WTC11 (cell line): ENCODE data around the gene LUC7L3. TPM values are rescaled to one million over a fixed set of nuclear protein-coding genes. Genes with fewer than 3 reads are reported as not detected.
A peak's percentile ranks its signal among the peaks of the same experiment; 100 is the strongest.

Experiments
- ATAC-seq: fragments of 200-7000 bp; cut with Tn5 transposase; 2 replicates; pipeline ENCODE4 v1.10.0; 2021; ENCODE audit warnings: mild to moderate bottlenecking, moderate library complexity
- CTCF ChIA-PET: fragments of 300-600 bp; sonication (Branson Sonifier 250); formaldehyde crosslinking; loops from one replicate; lab custom pipeline; 2021; ENCODE audit warnings: antibody characterized with exemption; lab: Charles Lee
- POLR2A ChIA-PET: fragments of 350-600 bp; sonication (Branson Sonifier 250); formaldehyde crosslinking; loops from one replicate; lab custom pipeline; 2021; ENCODE audit warnings: antibody characterized with exemption; lab: Charles Lee
- DNase-seq: peaks from one replicate; pipeline ENCODE4 v3.0.0; 2021; ENCODE audit warnings: low spot score
- H3K27ac Mint-ChIP-seq: 2 replicates; pipeline ENCODE4 v1.8.0; 2021; ENCODE audit warnings: mixed read lengths
- H3K27me3 Mint-ChIP-seq: 2 replicates; pipeline ENCODE4 v1.8.0; 2021; ENCODE audit warnings: low read depth, mild to moderate bottlenecking, moderate library complexity, mixed read lengths
- H3K36me3 Mint-ChIP-seq: 2 replicates; pipeline ENCODE4 v1.8.0; 2021; ENCODE audit warnings: mixed read lengths
- H3K4me1 Mint-ChIP-seq: 2 replicates; pipeline ENCODE4 v1.8.0; 2022; ENCODE audit warnings: mixed read lengths
- H3K4me3 Mint-ChIP-seq: 2 replicates; pipeline ENCODE4 v1.8.0; 2021; ENCODE audit warnings: mild to moderate bottlenecking, moderate library complexity, mixed read lengths
- H3K9me3 Mint-ChIP-seq: 2 replicates; pipeline ENCODE4 v1.8.0; 2021; ENCODE audit warnings: mixed read lengths
- ARID4B ChIP-seq: sonication (generic); formaldehyde crosslinking; IDR thresholded peaks from 2 replicates; pipeline ENCODE4 v1.8.0; 2023; ENCODE audit warnings: missing genetic modification reagents, mild to moderate bottlenecking, borderline replicate concordance
- ATF1 ChIP-seq: sonication (generic); formaldehyde crosslinking; IDR thresholded peaks from 2 replicates; pipeline ENCODE4 v1.8.1; 2023; ENCODE audit warnings: mild to moderate bottlenecking, moderate library complexity, missing genetic modification reagents
- ATF2 ChIP-seq: sonication (generic); formaldehyde crosslinking; IDR thresholded peaks from 2 replicates; pipeline ENCODE4 v1.8.1; 2022; ENCODE audit warnings: low read depth, missing genetic modification reagents, borderline replicate concordance
- CBFB ChIP-seq: sonication (generic); formaldehyde crosslinking; IDR thresholded peaks from 2 replicates; pipeline ENCODE4 v1.8.1; 2022; ENCODE audit warnings: mild to moderate bottlenecking, low read depth, missing genetic modification reagents
- CDX4 ChIP-seq: fragments of 250-450 bp; sonication (Bioruptor Pico); IDR thresholded peaks from 2 replicates; pipeline ENCODE4 v1.9.0; 2021; ENCODE audit warnings: moderate library complexity, mild to moderate bottlenecking, inconsistent platforms, borderline replicate concordance
- CREB1 ChIP-seq: sonication (generic); formaldehyde crosslinking; IDR thresholded peaks from 2 replicates; pipeline ENCODE4 v1.8.0; 2023; ENCODE audit warnings: mild to moderate bottlenecking, missing genetic modification reagents
- E2F1 ChIP-seq: sonication (generic); formaldehyde crosslinking; IDR thresholded peaks from 2 replicates; pipeline ENCODE4 v1.8.0; 2022; ENCODE audit warnings: mild to moderate bottlenecking, missing genetic modification reagents
- HMGA2 ChIP-seq: fragments of 250-450 bp; sonication (Bioruptor Pico); IDR thresholded peaks from 2 replicates; pipeline ENCODE4 v1.4.0; 2021; ENCODE audit warnings: mild to moderate bottlenecking, moderate library complexity
- JAZF1 ChIP-seq: fragments of 250-450 bp; sonication (Bioruptor Pico); IDR thresholded peaks from 2 replicates; pipeline ENCODE4 v1.9.0; 2021; ENCODE audit warnings: moderate library complexity, mild to moderate bottlenecking, inconsistent platforms
- MXD4 ChIP-seq: fragments of 250-450 bp; sonication (Bioruptor Pico); IDR thresholded peaks from 2 replicates; pipeline ENCODE4 v1.8.0; 2021; ENCODE audit warnings: mild to moderate bottlenecking, moderate library complexity, borderline replicate concordance
- PRDM15 ChIP-seq: sonication (generic); formaldehyde crosslinking; IDR thresholded peaks from 2 replicates; pipeline ENCODE4 v1.8.0; 2022; ENCODE audit warnings: missing genetic modification reagents
- PREB ChIP-seq: sonication (generic); formaldehyde crosslinking; IDR thresholded peaks from 2 replicates; pipeline ENCODE4 v1.8.1; 2022; ENCODE audit warnings: mild to moderate bottlenecking, missing genetic modification reagents, moderate library complexity, borderline replicate concordance
- RORB ChIP-seq: fragments of 250-450 bp; sonication (Bioruptor Pico); IDR thresholded peaks from 2 replicates; pipeline ENCODE4 v1.9.0; 2021; ENCODE audit warnings: mild to moderate bottlenecking
- ZBTB21 ChIP-seq: sonication (generic); formaldehyde crosslinking; IDR thresholded peaks from 2 replicates; pipeline ENCODE4 v1.8.1; 2023; ENCODE audit warnings: mild to moderate bottlenecking, missing genetic modification reagents, borderline replicate concordance
- ZNF396 ChIP-seq: fragments of 250-450 bp; sonication (Bioruptor Pico); IDR thresholded peaks from 2 replicates; pipeline ENCODE4 v1.8.0; 2021; ENCODE audit warnings: mild to moderate bottlenecking, moderate library complexity, borderline replicate concordance
- ZNF425 ChIP-seq: fragments of 250-450 bp; sonication (Bioruptor Pico); conservative IDR thresholded peaks from 2 replicates; pipeline ENCODE4 v1.9.0; 2021; ENCODE audit warnings: mild to moderate bottlenecking
- total RNA-seq: library from RNA; stranded (reverse); gene quantifications from 3 replicates; pipeline ENCODE4 v1.2.3, GENCODE V29; 2021

The LUC7L3 gene
- total RNA-seq, 1 experiment from 2014 or later = 190 TPM

GRCh38 chr17:50768346-50768761 lies 49.0 kb downstream of the LUC7L3 start:
- Mint-ChIP-seq H3K27ac (no peak overlapping the region), H3K27me3 (no peaks in the 10 kb centered on the region), H3K9me3 (no peaks in the 10 kb centered on the region), H3K4me1 (peaks cover 16% of the 10 kb centered on the region), H3K4me3 (no peak overlapping the region), H3K36me3 (no peaks in the 10 kb centered on the region)
- POLR2A ChIA-PET = no interaction called here
- CTCF ChIA-PET = interaction anchor here (1.3 to 7.7 kb wide), 4 partner anchors 15 to 181 kb away, joined by 3 to 70 read pairs (median 8); no protein-coding TSS in a partner anchor
- ATAC-seq (peak; percentile 48; the same call in 1 of the 2 replicates), DNase-seq (no peak)
- TF ChIP-seq ZNF425 (CRISPR knock-in tag) (no peak), CBFB (CRISPR knock-in tag) (no peak), CREB1 (CRISPR knock-in tag) (no peak)

- no peak overlapping the region for H3K27ac Mint-ChIP-seq
- no peaks in the 10 kb centered on the region for H3K27me3 Mint-ChIP-seq
- no peak for TF ChIP-seq E2F1 (CRISPR knock-in tag)
- no peak for TF ChIP-seq CDX4 (CRISPR knock-in tag)
- TF ChIP-seq JAZF1 (CRISPR knock-in tag) = no peak
- TF ChIP-seq PREB = no peak
- no peak for TF ChIP-seq ZBTB21 (CRISPR knock-in tag)
- TF ChIP-seq RORB (CRISPR knock-in tag) = no peak
- TF ChIP-seq ZNF396 (CRISPR knock-in tag) = no peak
- no peak for TF ChIP-seq ARID4B (CRISPR knock-in tag)
- no peak overlapping the region for H3K4me3 Mint-ChIP-seq
- CTCF ChIA-PET = interaction anchor here (1.3 to 3.5 kb wide), 4 partner anchors 13 to 180 kb away, joined by 3 to 17 read pairs (median 8); no protein-coding TSS in a partner anchor
- no peaks in the 10 kb centered on the region for H3K36me3 Mint-ChIP-seq
- DNase-seq (no peak), ATAC-seq (no peak)
- peaks cover 5% of the 10 kb centered on the region; the same call in 1 of the 2 replicates for H3K4me1 Mint-ChIP-seq
- no peaks in the 10 kb centered on the region for H3K9me3 Mint-ChIP-seq
- POLR2A ChIA-PET = no interaction called here
Measured at GRCh38 chr17:50769884-50770283, 50.5 kb downstream of the LUC7L3 start.

GRCh38 chr17:50770346-50770745 lies 50.9 kb downstream of the LUC7L3 start:
- ATAC-seq (no peak), DNase-seq (no peak)
- H3K4me1 Mint-ChIP-seq = peaks cover 5% of the 10 kb centered on the region; the same call in 1 of the 2 replicates
- ChIA-PET POLR2A (no interaction called here), CTCF (interaction anchor here (3.5 kb wide), 1 partner anchor 13 kb away, joined by 17 read pairs; no protein-coding TSS in a partner anchor)
- H3K36me3 Mint-ChIP-seq = no peaks in the 10 kb centered on the region
- H3K27me3 Mint-ChIP-seq = no peaks in the 10 kb centered on the region
- H3K27ac Mint-ChIP-seq = no peak overlapping the region
- H3K9me3 Mint-ChIP-seq = no peaks in the 10 kb centered on the region
- no peak for TF ChIP-seq ATF2 (CRISPR knock-in tag)
- TF ChIP-seq HMGA2 (CRISPR knock-in tag) = no peak
- no peak for TF ChIP-seq ATF1 (CRISPR knock-in tag)
- no peak for TF ChIP-seq MXD4
- no peak for TF ChIP-seq PRDM15 (CRISPR knock-in tag)
- no peak overlapping the region for H3K4me3 Mint-ChIP-seq
